GM12892 (cell line): ENCODE measurements around the gene CELF1.

Experiments used
- POLR2A ChIP-seq: IDR thresholded peaks from 2 replicates; pipeline ENCODE4 v1.6.1; 2011; ENCODE audit warnings: low read depth, low read length, control low read depth
- POLR2AphosphoS5 ChIP-seq: IDR thresholded peaks from 2 replicates; pipeline ENCODE4 v1.6.1; 2011; ENCODE audit warnings: low read depth, low read length, control low read depth
- TAF1 ChIP-seq: IDR thresholded peaks from 2 replicates; pipeline ENCODE4 v1.6.1; 2011; ENCODE audit warnings: low read depth, mild to moderate bottlenecking, control low read depth, low read length, borderline replicate concordance

GRCh38 chr11:47524291-47524874 is 28.5 kb downstream of the CELF1 start:
- TF ChIP-seq POLR2AphosphoS5 (no peak), POLR2A (no peak), TAF1 (no peak)
